Measurements from ENCODE around the gene CDC42EP3. TPM values are rescaled to one million over a fixed set of nuclear protein-coding genes. Genes with fewer than 3 reads are reported as not detected.

Gene CDC42EP3
- total RNA-seq, 4 donors from 2014 or later: 0.57 to 16.2 (median 9.9) TPM

DNA sequence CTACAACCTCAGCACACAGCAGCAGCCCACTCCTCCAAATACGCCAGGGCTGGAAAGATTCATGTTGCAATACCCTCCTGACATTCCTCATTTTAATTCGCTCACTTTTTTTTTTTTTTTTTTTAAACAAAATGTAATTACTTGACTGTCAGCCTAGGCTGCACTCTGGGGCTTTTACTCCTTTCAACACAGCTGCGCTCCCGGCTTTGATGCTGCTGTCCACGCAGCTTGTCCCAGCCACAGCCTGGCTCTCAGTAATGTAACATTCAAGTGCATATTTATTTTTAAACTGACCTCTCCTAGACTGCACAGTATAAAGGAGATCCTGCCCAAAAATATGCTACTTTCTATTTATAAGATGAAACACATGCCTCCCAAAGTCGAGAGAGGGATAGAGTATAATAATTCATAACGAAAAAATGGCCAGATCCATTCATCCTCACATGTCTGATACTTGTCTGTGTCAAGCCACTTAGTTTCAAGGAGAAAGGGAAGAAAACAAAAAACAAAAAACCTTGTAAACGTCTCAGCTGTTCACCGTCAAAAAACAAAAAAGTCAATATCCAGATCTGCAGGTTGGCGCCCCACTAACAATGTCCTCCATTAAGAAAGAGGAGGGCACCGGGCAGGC lies 949 bp downstream of the CDC42EP3 start:
- intact Hi-C loops (cut with DNase I): no loop called here

DNA sequence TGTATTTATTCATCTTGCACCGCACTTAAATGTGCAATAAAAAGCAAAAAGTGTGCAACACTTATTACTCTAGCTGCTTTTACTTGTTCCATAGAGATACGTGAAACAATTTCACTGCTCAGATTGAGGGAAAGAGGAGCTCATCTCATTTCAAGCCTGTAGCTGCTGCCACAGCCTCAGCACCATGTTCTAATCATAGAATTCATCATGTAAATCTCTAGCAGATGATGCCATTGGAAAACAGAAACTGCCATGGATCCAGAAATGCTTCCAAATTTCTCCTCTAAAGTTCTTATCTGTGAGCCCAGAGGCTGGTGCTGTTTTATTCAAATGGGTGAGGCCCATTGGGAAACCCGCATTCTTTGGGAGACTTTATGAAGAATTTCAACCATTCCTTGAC lies 2.0 kb downstream of the CDC42EP3 start:
- no peaks in the 10 kb centered on the region for H3K36me3 ChIP-seq
- peak overlapping the region; percentile 69 to 88 (median 76) for H3K4me3 ChIP-seq
- peaks cover 0 to 79% (median 28%) of the 10 kb centered on the region in 3 donors for H3K4me1 ChIP-seq
- H3K27me3 ChIP-seq: peaks cover 0 to 31% (median 0%) of the 10 kb centered on the region in 4 donors
- WGBS, 2 donors: 59 to 78% methylated on average over 3 of the region's 3 CpGs
- DNase-seq: no peak
- H3K9me3 ChIP-seq: no peaks in the 10 kb centered on the region
- peak overlapping the region in 2 of 4 donors; percentile 90 to 92 for H3K27ac ChIP-seq
- no peak for TF ChIP-seq POLR2A (IDR thresholded peaks at IDR 0.05)
- TF ChIP-seq, protein P1, sequence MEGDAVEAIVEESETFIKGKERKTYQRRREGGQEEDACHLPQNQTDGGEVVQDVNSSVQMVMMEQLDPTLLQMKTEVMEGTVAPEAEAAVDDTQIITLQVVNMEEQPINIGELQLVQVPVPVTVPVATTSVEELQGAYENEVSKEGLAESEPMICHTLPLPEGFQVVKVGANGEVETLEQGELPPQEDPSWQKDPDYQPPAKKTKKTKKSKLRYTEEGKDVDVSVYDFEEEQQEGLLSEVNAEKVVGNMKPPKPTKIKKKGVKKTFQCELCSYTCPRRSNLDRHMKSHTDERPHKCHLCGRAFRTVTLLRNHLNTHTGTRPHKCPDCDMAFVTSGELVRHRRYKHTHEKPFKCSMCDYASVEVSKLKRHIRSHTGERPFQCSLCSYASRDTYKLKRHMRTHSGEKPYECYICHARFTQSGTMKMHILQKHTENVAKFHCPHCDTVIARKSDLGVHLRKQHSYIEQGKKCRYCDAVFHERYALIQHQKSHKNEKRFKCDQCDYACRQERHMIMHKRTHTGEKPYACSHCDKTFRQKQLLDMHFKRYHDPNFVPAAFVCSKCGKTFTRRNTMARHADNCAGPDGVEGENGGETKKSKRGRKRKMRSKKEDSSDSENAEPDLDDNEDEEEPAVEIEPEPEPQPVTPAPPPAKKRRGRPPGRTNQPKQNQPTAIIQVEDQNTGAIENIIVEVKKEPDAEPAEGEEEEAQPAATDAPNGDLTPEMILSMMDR (IDR thresholded peaks at IDR 0.05): no peak
- intact Hi-C loops (cut with DNase I): no loop called here

More for the DNA sequence above, 949 bp downstream of the CDC42EP3 start:
- H3K27me3 ChIP-seq: peaks cover 0 to 31% (median 0%) of the 10 kb centered on the region in 4 donors
- H3K4me3 ChIP-seq: peak overlapping the region; percentile 69 to 88 (median 76)
- H3K4me1 ChIP-seq: peaks cover 2 to 71% (median 18%) of the 10 kb centered on the region in 3 donors
- H3K9me3 ChIP-seq: no peaks in the 10 kb centered on the region
- H3K27ac ChIP-seq: peak overlapping the region; percentile 75 to 93 (median 91)
- TF ChIP-seq POLR2A (IDR thresholded peaks at IDR 0.05): no peak
- TF ChIP-seq, protein P1 (IDR thresholded peaks at IDR 0.05): no peak
- WGBS, 2 donors: 12 to 22% methylated on average over 11 of the region's 11 CpGs
- DNase-seq: no peak
- H3K36me3 ChIP-seq: no peaks in the 10 kb centered on the region

DNA sequence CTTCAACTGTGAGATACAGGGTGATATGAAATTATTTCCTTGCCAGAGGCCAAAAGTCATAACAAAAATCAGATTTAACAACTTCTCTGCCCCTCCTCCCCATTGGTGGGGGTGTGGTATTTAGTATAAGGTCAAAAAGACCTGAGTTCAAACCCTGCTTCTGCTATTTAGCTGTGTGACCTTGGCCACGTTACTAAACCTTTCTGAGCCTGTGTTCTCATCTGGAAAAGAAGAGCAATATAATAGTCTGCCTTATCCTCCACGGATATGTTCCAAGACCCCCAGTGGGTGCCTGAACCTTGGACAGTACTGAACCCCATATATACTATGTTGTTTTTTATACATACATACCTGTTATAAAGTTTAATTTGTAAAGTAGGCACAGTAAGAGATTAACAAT lies 3.7 kb downstream of the CDC42EP3 start:
- TF ChIP-seq POLR2A (IDR thresholded peaks at IDR 0.05): no peak
- TF ChIP-seq, protein P1 (IDR thresholded peaks at IDR 0.05): no peak
- 71 to 78% methylated on average over 2 of the region's 2 CpGs for WGBS, 2 donors
- Histone ChIP-seq H3K27ac (peak overlapping the region in 3 of 4 donors; percentile 14 to 28 (median 16)), H3K27me3 (peaks cover 0 to 31% (median 0%) of the 10 kb centered on the region in 4 donors), H3K4me3 (peak overlapping the region in 1 of 4 donors; percentile 88), H3K9me3 (no peaks in the 10 kb centered on the region), H3K4me1 (peaks cover 0 to 90% (median 41%) of the 10 kb centered on the region in 3 donors), H3K36me3 (no peaks in the 10 kb centered on the region)
- no peak for DNase-seq
- intact Hi-C loops (cut with DNase I): no loop called here

DNA sequence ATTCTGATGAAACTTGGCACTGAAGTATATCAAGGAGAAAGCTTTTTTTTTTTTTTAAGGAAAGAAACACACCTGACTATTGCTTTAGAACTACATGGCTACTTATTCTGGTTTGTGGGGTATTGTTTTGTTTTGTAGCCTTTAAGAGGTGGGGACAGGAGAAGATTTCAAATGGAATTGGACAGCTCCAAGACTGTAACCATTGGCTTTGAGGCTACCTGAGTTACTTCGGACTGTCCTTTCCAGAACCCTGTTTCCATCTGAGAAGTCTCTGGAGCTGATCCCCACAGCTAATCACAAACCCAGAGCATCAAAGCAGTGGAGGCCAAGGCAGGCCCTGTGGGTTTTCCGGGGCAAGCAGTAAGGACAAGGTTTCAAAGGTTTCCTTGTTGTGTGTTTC lies 4.7 kb downstream of the CDC42EP3 start:
- TF ChIP-seq POLR2A (IDR thresholded peaks at IDR 0.05): no peak
- TF ChIP-seq, protein P1 (IDR thresholded peaks at IDR 0.05): no peak
- Histone ChIP-seq H3K36me3 (no peaks in the 10 kb centered on the region), H3K4me1 (peaks cover 0 to 90% (median 44%) of the 10 kb centered on the region in 3 donors), H3K9me3 (no peaks in the 10 kb centered on the region), H3K27ac (peak overlapping the region in 3 of 4 donors; percentile 28 to 38 (median 30)), H3K27me3 (peaks cover 0 to 23% (median 0%) of the 10 kb centered on the region in 4 donors), H3K4me3 (peak overlapping the region in 1 of 4 donors; percentile 88)
- no peak for DNase-seq
- WGBS, 2 donors: 56 to 92% methylated on average over 1 to 2 of the region's 2 CpGs
- intact Hi-C loops (cut with DNase I): no loop called here

DNA sequence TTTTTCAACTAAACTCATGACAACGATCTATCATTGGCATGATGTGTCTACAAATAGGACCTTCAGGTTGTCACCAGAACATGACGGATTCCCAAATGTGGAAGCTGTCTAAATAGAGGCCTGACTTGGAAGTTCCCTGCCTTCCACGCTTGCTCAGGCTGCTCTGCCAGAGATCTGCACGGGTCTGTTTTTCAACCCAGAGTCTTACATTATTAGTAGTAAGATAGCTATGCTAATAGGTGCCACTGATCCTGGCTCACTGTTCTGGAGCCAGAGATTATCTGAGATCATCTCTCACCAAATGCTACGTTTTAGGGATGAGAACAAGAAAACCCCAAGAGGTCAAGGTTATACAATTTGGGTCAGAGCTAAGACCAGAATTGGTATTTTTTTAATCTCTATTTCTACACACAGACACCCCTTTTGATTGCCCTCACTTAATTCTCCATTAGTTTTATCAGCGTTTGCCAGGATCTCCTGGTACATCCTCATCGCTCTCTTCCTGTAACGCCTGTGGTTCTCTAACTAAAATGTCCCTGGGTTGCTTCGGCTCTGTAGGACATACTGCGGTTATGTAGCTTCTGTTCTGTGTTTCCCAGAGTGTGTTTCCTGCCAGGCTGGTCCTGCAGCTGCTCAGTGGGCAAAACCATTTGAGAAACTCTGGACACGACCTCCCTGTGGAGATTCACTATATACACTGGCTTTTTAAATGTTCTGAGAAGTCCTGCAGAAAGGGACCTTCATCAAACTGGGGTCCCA lies 5.7 kb downstream of the CDC42EP3 start:
- TF ChIP-seq, protein P1 (IDR thresholded peaks at IDR 0.05): no peak
- intact Hi-C loops (cut with DNase I): no loop called here
- Histone ChIP-seq H3K27me3 (peaks cover 0 to 16% (median 0%) of the 10 kb centered on the region in 4 donors), H3K9me3 (no peaks in the 10 kb centered on the region), H3K27ac (peak overlapping the region in 3 of 4 donors; percentile 30 to 53 (median 40)), H3K4me3 (peak overlapping the region in 1 of 4 donors; percentile 19), H3K36me3 (no peaks in the 10 kb centered on the region), H3K4me1 (peaks cover 0 to 93% (median 44%) of the 10 kb centered on the region in 3 donors)
- no peak for DNase-seq
- WGBS, 2 donors: 65 to 80% methylated on average over 10 to 11 of the region's 11 CpGs

Data from esophagus squamous epithelium (tissue), 5 donors.